Dedifferentiated amniotic fluid mesenchymal stem cell (primary cell): ENCODE results near the gene CHRDL2.
"Not testable (repeated sequence)": the region's sequence is repeated elsewhere in the genome, so short reads cannot be mapped to it uniquely, and the experiment has no call there.

ENCODE experiments used
- DNase-seq: peaks from one replicate; pipeline ENCODE4 v3.0.0-alpha.2; 2016; ENCODE audit errors: extremely low spot score

CHRDL2 gene

GRCh38 chr11:74670171-74670570, 61.1 kb downstream of the CHRDL2 start:
- no peak for DNase-seq

DNA sequence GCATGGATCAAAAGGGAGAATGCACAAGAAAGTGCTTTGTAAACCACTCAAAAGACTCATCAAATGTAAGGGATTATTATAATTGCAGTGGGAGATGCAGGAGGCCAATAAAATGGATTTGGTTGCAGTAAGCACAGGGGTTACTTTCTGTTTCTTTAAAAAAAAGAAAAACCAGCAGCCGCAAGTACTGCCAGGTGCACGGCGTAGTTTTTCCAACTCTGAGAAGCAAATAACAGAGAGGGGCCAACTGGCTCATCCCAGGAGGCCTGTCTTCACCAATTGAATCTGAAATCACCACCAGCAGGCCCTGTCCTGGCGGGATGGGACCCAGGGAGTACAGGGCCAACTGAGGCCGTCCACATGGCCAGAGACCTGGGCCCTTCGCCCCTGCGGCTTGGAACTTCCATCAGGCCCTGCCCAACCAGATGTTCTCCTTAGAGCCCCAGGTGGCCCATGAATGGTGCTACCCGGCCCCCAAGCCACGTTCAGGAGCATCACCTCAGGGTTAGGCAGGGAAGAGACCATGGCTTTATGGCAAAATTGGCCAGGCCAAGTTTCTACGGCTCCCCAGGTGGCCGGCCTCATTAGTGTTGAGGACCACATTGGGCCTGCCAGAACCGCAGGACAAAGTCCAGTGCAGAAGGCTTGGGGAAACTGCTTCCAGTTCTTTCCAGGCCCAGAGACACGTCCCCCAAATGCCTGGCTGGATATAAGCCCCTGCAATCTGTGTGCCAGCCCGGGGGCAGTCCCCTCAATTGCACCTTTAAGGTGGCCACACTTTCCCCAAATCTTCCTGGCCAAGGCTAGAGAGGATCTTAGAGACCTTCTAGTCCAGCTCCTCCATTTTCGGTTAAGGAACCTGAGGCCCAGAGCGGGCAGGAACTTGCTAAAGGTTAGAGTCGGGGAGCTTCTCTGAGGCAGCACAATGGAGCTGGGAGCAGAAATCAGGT, 61.7 kb downstream of the CHRDL2 start:
- no peak for DNase-seq

GRCh38 chr11:74663315-74663714, 67.9 kb downstream of the CHRDL2 start:
- no peak for DNase-seq

DNA sequence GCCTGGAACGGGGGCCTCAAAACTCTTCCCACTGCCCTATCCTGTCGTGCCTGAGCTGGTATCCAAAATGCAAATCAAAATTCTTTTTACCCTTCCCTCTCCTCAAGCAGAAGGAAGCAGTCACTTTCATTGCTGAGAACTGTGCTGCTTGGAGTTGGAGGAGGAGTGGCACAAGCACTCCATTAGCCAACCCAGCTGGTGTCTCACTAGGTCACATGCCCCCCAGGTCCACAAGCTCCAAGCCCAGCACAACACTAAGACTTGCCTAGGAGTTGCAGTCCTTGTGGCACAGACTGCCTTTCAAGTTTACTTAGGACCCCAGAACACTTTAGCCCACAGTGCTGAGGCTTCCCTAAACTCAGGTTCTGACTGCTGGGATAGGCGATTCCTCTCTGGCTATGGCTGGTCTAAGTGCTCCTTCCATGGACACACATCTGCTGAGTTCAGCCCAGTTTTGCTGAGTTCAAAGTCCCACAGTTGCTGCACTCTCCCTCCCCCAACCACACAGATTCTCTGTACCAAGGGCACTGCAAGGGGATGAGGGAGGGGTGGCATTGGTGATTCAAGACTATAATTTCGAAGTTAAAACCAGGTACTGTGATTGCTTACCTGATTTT, 68.6 kb downstream of the CHRDL2 start:
- no peak for DNase-seq

DNA sequence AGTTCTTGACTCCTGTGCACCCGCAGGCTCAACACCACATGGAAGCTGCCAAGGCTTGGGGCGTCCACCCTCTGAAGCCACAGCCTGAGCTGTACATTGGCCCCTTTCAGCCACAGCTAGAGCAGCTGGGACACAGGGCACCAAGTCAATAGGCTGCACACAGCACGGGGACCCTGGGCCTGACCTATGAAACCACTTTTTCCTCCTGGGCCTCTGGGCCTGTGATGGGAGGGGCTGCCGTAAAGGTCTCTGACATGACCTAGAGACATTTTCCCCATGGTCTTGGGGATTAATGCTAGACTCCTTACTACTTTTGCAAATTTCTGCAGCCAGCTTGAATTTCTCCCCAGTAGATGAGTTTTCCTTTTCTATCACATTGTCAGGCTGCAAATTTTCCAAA, 72.1 kb downstream of the CHRDL2 start:
- not testable (repeated sequence) for DNase-seq

DNA sequence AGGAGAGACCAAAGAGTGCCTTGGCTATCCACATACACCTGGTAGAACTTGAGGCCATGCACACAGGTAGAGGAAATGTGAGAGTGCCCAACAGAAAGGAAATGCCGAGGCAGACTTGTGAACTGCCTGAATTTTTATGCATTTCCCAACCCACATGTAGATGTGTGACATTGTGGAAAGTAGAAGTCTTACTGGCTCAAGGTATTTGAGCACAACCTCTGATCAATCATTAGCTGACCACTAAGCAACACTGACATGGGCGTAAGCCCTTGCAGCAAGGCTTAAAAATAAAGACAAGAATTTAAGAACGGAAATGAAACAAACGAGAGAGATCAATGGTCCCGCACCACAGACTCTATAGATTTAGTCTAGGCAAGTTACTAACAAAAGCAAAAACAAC, 76.2 kb downstream of the CHRDL2 start:
- no peak for DNase-seq

- no peak for DNase-seq
Measured at GRCh38 chr11:74650498-74650897, 80.7 kb downstream of the CHRDL2 start.

DNA sequence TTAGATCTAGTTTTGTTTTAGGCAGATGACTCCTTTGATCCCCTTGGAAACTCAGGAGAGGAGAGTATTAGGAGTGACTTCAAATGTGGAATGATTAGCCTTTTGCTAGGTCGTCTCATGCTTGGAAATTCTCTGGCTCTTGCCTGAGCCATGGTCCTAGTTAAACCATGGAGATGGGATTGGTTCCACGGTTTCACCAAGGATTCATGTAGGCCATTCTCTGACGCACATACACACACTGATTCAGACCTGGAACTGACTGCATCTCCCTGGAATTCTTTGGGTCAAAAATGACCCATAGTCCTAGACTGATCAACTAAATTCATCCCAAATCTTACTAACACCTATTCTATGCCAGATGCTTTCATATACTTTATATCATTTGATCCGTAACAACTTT, 82.3 kb downstream of the CHRDL2 start:
- no peak for DNase-seq

DNA sequence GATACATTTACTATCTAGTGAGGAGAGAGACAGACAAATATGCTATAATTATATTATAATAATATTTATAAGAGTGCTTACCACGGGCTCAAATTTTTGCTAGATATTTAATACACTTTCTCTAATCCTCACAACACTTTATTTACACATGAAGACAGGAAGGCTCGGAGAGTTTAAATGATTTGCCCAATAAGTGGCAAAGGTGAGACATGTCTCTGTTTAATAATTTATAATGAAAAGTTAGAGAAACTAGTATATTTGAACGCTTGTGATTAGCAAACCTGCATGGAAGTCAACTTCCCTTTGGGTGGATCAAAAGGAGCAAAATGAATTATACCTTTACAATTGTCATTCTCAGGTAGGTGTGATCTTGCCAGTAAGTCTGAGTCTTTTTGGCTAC, 83.4 kb downstream of the CHRDL2 start:
- DNase-seq: no peak

GRCh38 chr11:74647404-74647803, 83.8 kb downstream of the CHRDL2 start:
- no peak for DNase-seq

DNA sequence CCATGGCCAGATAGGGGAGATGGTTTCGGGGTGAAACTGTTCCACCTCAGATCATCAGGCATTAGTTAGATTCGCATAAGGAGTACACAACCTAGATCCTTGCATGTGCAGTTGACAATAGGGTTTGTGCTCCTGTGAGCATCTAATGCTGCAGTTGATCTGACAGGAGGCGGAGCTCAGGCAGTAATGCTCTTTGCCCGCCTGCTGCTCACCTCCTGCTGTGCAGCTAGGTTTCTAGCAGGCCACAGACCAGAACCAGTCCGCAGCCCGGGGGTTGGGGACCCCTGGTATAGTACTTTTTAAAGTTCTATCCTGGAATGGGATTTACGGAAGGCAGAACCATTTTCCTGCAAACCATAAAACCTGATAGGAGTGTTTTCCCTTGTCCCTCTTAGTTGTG, 84.3 kb downstream of the CHRDL2 start:
- DNase-seq: no peak
